ENCODE results near the gene CIZ1. TPM values are rescaled to one million over a fixed set of nuclear protein-coding genes. Genes with fewer than 3 reads are reported as not detected.
A peak's percentile ranks its signal among the peaks of the same experiment; 100 is the strongest.

Gene CIZ1
- total and polyA plus RNA-seq, 9 of the 15 experiments (the other 6 are each of a cell fraction or from before 2014, with no cell fraction given) = 6.6 to 329 (median 87.8) TPM

- TF ChIP-seq SLC30A9 (CRISPR knock-in tag; IDR thresholded peaks at IDR 0.05) (no peak), MGA (IDR thresholded peaks at IDR 0.05) (no peak), MLX (CRISPR knock-in tag; conservative IDR thresholded peaks at IDR 0.05) (peak in 1 of 2 experiments; percentile 7; a peak in 1 of 4 replicates), CXXC5 (CRISPR knock-in tag; IDR thresholded peaks at IDR 0.05) (no peak), RBM39 (optimal IDR thresholded peaks at IDR 0.05; ENCODE audit: low read depth, low read length) (peak; percentile 21), ZBTB12 (CRISPR knock-in tag; IDR thresholded peaks at IDR 0.05) (no peak), GATAD2A (IDR thresholded peaks at IDR 0.05) (no peak), ZNF165 (CRISPR knock-in tag; IDR thresholded peaks at IDR 0.05; ENCODE audit: borderline replicate concordance) (peak; percentile 36; the same call in 1 of the 2 replicates), TCF3 (CRISPR knock-in tag; IDR thresholded peaks at IDR 0.05) (no peak), RUNX1 (IDR thresholded peaks at IDR 0.05; ENCODE audit: low read depth) (no peak), MCM5 (IDR thresholded peaks at IDR 0.05; ENCODE audit: low read depth) (no peak), MTF1 (CRISPR knock-in tag; IDR thresholded peaks at IDR 0.05; ENCODE audit: borderline replicate concordance) (no peak), FOXJ3 (CRISPR knock-in tag; IDR thresholded peaks at IDR 0.05) (no peak), ZNF384 (IDR thresholded peaks at IDR 0.05; ENCODE audit: low read depth, low read length) (no peak), CREM (IDR thresholded peaks at IDR 0.05; ENCODE audit: low read depth) (no peak)
Observed at GRCh38 chr9:128149951-128150593, 41.3 kb downstream of the CIZ1 start (continued).

Data from K562 (cell line).